GM19328 (cell line): ENCODE data around the gene NDE1.
"Not testable (repeated sequence)": the region's sequence is repeated elsewhere in the genome, so short reads cannot be mapped to it uniquely, and the experiment has no call there.

Experiments
- ATAC-seq: cut with Tn5 transposase; IDR thresholded peaks from one replicate; pipeline ENCODE4 v1.9.1; 2021; ENCODE audit warnings: mild to moderate bottlenecking, moderate library complexity; ENCODE audit not compliant: unreplicated experiment

The NDE1 gene

GRCh38 chr16:15692508-15692907 is 42.5 kb downstream of the NDE1 start:
- not testable (repeated sequence) for ATAC-seq

GRCh38 chr16:15694499-15694898 is 44.5 kb downstream of the NDE1 start:
- ATAC-seq, result no peak

GRCh38 chr16:15699819-15700218 is 49.8 kb downstream of the NDE1 start:
- no peak for ATAC-seq

- ATAC-seq, result no peak
Measured at GRCh38 chr16:15701367-15701766, 51.3 kb downstream of the NDE1 start.

GRCh38 chr16:15701975-15702970 is 52.2 kb downstream of the NDE1 start:
- ATAC-seq, result no peak

GRCh38 chr16:15703029-15703736 is 53.1 kb downstream of the NDE1 start:
- ATAC-seq, result no peak

GRCh38 chr16:15704545-15704987 is 54.5 kb downstream of the NDE1 start:
- no peak for ATAC-seq

- no peak for ATAC-seq
Measured at GRCh38 chr16:15705064-15705565, 55.1 kb downstream of the NDE1 start.

GRCh38 chr16:15707332-15707731 is 57.3 kb downstream of the NDE1 start:
- no peak for ATAC-seq

GRCh38 chr16:15708096-15708495 is 58.1 kb downstream of the NDE1 start:
- ATAC-seq, result no peak

GRCh38 chr16:15708997-15709396 is 59.0 kb downstream of the NDE1 start:
- ATAC-seq, result no peak

GRCh38 chr16:15714393-15715172 is 64.5 kb downstream of the NDE1 start:
- ATAC-seq, result no peak

- no peak for ATAC-seq
Measured at GRCh38 chr16:15715221-15715620, 65.2 kb downstream of the NDE1 start.

- no peak for ATAC-seq
Measured at GRCh38 chr16:15716694-15717447, 66.8 kb downstream of the NDE1 start.

GRCh38 chr16:15721018-15721417 is 71.0 kb downstream of the NDE1 start:
- ATAC-seq, result no peak

GRCh38 chr16:15723808-15724207 is 73.8 kb downstream of the NDE1 start:
- no peak for ATAC-seq

GRCh38 chr16:15725641-15726240 is 75.7 kb downstream of the NDE1 start:
- no peak for ATAC-seq

- no peak for ATAC-seq
Measured at GRCh38 chr16:15726715-15727114, 76.7 kb downstream of the NDE1 start.

- not testable (repeated sequence) for ATAC-seq
Measured at GRCh38 chr16:15727697-15728096, 77.7 kb downstream of the NDE1 start.

- no peak for ATAC-seq
Measured at GRCh38 chr16:15729152-15729551, 79.1 kb downstream of the NDE1 start.
